HL-60 (cell line): ENCODE measurements around the gene C19orf81.

ENCODE experiments used
- POLR2AphosphoS5 ChIP-seq: IDR thresholded peaks from 2 replicates; pipeline ENCODE4 v1.6.1; 2012; ENCODE audit warnings: low read depth
- TF ChIP-seq, protein P1 (sequence below): IDR thresholded peaks from one replicate; pipeline ENCODE4 v1.5.1; 2011; ENCODE audit warnings: low read length, control low read depth, inconsistent platforms; ENCODE audit not compliant: insufficient read depth
- TF ChIP-seq, protein P2 (sequence below): IDR thresholded peaks from 2 replicates; pipeline ENCODE4 v1.6.1; 2012; ENCODE audit warnings: low read depth; ENCODE audit not compliant: insufficient replicate concordance

DNA sequence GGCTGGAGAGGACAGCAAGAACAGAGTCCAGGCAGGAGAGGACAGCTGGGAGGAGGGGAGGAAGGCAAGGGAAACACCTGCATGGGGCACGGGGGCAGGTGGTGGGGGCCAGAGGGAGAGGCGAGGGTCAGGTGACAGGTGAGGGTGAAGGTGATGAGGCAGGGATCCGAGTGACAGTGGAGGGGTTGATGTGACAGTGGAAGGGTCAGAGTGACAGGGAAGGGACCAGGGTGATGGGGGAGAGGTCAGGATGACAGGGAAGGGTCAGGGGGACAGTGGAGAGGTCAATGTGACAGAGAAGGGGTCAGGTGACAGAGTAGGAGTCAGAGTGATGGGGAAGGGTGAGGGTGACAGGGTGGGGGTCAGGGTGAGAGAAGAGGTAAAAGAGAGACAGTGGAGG lies 29.1 kb downstream of the C19orf81 start:
- TF ChIP-seq, protein P1, sequence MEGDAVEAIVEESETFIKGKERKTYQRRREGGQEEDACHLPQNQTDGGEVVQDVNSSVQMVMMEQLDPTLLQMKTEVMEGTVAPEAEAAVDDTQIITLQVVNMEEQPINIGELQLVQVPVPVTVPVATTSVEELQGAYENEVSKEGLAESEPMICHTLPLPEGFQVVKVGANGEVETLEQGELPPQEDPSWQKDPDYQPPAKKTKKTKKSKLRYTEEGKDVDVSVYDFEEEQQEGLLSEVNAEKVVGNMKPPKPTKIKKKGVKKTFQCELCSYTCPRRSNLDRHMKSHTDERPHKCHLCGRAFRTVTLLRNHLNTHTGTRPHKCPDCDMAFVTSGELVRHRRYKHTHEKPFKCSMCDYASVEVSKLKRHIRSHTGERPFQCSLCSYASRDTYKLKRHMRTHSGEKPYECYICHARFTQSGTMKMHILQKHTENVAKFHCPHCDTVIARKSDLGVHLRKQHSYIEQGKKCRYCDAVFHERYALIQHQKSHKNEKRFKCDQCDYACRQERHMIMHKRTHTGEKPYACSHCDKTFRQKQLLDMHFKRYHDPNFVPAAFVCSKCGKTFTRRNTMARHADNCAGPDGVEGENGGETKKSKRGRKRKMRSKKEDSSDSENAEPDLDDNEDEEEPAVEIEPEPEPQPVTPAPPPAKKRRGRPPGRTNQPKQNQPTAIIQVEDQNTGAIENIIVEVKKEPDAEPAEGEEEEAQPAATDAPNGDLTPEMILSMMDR = no peak
- TF ChIP-seq POLR2AphosphoS5 = no peak
- TF ChIP-seq, protein P2, sequence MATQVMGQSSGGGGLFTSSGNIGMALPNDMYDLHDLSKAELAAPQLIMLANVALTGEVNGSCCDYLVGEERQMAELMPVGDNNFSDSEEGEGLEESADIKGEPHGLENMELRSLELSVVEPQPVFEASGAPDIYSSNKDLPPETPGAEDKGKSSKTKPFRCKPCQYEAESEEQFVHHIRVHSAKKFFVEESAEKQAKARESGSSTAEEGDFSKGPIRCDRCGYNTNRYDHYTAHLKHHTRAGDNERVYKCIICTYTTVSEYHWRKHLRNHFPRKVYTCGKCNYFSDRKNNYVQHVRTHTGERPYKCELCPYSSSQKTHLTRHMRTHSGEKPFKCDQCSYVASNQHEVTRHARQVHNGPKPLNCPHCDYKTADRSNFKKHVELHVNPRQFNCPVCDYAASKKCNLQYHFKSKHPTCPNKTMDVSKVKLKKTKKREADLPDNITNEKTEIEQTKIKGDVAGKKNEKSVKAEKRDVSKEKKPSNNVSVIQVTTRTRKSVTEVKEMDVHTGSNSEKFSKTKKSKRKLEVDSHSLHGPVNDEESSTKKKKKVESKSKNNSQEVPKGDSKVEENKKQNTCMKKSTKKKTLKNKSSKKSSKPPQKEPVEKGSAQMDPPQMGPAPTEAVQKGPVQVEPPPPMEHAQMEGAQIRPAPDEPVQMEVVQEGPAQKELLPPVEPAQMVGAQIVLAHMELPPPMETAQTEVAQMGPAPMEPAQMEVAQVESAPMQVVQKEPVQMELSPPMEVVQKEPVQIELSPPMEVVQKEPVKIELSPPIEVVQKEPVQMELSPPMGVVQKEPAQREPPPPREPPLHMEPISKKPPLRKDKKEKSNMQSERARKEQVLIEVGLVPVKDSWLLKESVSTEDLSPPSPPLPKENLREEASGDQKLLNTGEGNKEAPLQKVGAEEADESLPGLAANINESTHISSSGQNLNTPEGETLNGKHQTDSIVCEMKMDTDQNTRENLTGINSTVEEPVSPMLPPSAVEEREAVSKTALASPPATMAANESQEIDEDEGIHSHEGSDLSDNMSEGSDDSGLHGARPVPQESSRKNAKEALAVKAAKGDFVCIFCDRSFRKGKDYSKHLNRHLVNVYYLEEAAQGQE = no peak
